ENCODE data around the gene MCHR2. TPM values are rescaled to one million over a fixed set of nuclear protein-coding genes. Genes with fewer than 3 reads are reported as not detected.

Gene MCHR2, protein sequence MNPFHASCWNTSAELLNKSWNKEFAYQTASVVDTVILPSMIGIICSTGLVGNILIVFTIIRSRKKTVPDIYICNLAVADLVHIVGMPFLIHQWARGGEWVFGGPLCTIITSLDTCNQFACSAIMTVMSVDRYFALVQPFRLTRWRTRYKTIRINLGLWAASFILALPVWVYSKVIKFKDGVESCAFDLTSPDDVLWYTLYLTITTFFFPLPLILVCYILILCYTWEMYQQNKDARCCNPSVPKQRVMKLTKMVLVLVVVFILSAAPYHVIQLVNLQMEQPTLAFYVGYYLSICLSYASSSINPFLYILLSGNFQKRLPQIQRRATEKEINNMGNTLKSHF
- total RNA-seq (2022; extraction: Qiagen RNA extraction; ENCODE audit: low read depth), result not detected in 5 replicates

DNA sequence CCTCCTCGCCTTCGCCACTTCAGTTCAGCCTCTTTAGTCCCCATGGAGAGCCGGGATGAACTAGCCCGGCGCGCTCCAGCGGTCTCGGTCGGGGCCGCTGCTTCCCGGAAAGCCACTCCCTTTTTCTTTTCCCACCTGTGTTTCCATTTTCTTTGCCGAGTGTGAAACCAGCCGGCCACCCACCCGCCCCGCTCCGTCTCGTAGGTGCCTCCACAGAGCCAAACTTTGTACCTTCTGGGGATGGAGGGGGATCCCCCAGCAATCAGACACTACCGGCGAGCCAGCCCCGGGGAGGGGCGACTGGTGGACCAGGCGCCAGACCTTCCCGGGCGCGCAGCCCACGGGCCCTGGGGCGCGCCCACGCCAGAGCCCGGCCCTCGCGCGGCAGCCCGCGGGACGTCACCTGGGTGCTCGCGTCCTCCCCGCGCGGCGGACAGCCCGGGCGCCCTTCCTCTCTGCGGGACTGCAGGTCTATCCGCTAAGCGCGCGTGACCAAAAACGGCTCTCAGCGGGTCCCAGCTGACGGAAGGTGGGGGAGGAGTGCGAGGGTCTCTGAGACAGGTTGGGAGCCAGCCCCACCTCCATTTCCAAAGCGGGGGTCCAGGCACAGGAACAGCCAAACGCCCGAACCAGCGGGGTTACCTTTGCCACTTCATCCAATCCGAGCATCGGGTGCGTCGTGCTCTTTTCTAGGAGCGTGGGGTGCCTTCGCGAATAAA is at the start of gene MCHR2:
MCHR2 (minus strand) TSS at position 691 of the 719 bp plus-strand sequence. CDS start 38,076 bp downstream, outside the sequence.

